Prostate gland (tissue), 2 donors: Measurements from ENCODE around the gene ABCA13.

Experiments
- POLR2AphosphoS5 ChIP-seq: sonication (generic); formaldehyde crosslinking; IDR thresholded peaks from one replicate; pipeline ENCODE4 v1.6.1; 2017; ENCODE audit warnings: antibody characterized with exemption
- TF ChIP-seq, protein P1 (sequence below), 4 experiments: fragments of 200-600 bp in 2 of 4; fragments of 450-650 bp in 2 of 4; sonication (generic) in 2 of 4; IDR thresholded peaks; 1 replicate in 3 of 4; 2 replicates in 1 of 4; pipeline ENCODE4 v1.5.1; 2016 to 2019; ENCODE audit warnings: antibody characterized with exemption in 4 of 4, mild to moderate bottlenecking in 2 of 4, moderate library complexity in 2 of 4

DNA sequence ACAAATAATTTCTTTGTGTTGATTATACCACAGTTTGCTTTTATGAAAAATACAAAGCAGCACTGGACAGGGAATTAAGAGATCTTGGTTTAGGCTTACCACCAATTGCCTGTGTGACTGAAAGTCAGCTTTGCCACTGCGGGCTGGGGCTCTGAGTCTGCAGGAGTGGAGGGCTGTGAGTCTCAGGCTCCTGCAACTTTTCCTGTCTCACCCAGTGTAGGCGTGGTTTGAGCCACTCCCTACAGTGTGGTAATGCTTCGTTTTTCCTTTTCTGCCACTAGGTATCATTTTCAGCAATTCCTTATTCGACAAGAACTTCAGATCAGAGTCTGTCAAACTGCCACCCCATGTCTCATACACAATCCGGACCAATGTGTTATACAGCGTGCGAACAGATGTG lies 180.6 kb downstream of the ABCA13 start:
- TF ChIP-seq, protein P1, sequence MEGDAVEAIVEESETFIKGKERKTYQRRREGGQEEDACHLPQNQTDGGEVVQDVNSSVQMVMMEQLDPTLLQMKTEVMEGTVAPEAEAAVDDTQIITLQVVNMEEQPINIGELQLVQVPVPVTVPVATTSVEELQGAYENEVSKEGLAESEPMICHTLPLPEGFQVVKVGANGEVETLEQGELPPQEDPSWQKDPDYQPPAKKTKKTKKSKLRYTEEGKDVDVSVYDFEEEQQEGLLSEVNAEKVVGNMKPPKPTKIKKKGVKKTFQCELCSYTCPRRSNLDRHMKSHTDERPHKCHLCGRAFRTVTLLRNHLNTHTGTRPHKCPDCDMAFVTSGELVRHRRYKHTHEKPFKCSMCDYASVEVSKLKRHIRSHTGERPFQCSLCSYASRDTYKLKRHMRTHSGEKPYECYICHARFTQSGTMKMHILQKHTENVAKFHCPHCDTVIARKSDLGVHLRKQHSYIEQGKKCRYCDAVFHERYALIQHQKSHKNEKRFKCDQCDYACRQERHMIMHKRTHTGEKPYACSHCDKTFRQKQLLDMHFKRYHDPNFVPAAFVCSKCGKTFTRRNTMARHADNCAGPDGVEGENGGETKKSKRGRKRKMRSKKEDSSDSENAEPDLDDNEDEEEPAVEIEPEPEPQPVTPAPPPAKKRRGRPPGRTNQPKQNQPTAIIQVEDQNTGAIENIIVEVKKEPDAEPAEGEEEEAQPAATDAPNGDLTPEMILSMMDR (IDR thresholded peaks at IDR 0.05): no peak
- no peak for TF ChIP-seq POLR2AphosphoS5
